HEK293 (cell line): ENCODE results near the gene FAM20B.

Experiments used
- CTCF ChIA-PET: fragments of 350-600 bp; formaldehyde crosslinking; extraction: SDS; loops from one replicate; lab custom pipeline; 2021; ENCODE audit warnings: antibody characterized with exemption; lab: Yijun Ruan, JAX
- POLR2A ChIA-PET: fragments of 300-600 bp; formaldehyde crosslinking; extraction: SDS; loops from one replicate; lab custom pipeline; 2020; ENCODE audit warnings: antibody characterized with exemption, inconsistent platforms; lab: Yijun Ruan, JAX
- H3K27ac ChIP-seq: fragments of 200-500 bp; sonication (Bioruptor generic); 2 replicates; pipeline ENCODE4 v1.5.1; 2014; ENCODE audit warnings: low read depth, low read length, control low read depth, inconsistent platforms; ENCODE audit errors: extremely low read depth
- H3K36me3 ChIP-seq, 2 experiments: fragments of 200-500 bp in 1 of 2; sonication (Bioruptor generic) in 1 of 2; 1 replicate in 1 of 2; 2 replicates in 1 of 2; pipeline ENCODE4 v1.5.1; 2014 to 2017; ENCODE audit warnings: inconsistent platforms in 2 of 2, low read length in 2 of 2; ENCODE audit not compliant: control insufficient read depth in 2 of 2, insufficient read depth in 1 of 2
- H3K4me1 ChIP-seq: fragments of 200-500 bp; sonication (Bioruptor generic); 2 replicates; pipeline ENCODE4 v1.5.1; 2014; ENCODE audit warnings: mild to moderate bottlenecking, low read length, inconsistent platforms; ENCODE audit not compliant: control insufficient read depth, insufficient read depth
- H3K4me3 ChIP-seq: 2 replicates; pipeline ENCODE4 v1.5.1; 2011; ENCODE audit warnings: low read depth, mild to moderate bottlenecking, control low read depth, low read length, moderate library complexity
- H3K9me3 ChIP-seq: fragments of 200-500 bp; sonication (Bioruptor generic); 2 replicates; pipeline ENCODE4 v1.5.1; 2014; ENCODE audit warnings: low read depth, low read length, inconsistent platforms; ENCODE audit not compliant: control insufficient read depth, insufficient read depth
- GFI1B ChIP-seq: fragments of 450-650 bp; formaldehyde crosslinking; IDR thresholded peaks from 2 replicates; pipeline ENCODE4 v1.5.1; 2016; ENCODE audit warnings: missing biosample characterization, missing genetic modification characterization
- GLI2 ChIP-seq: fragments of 450-650 bp; formaldehyde crosslinking; IDR thresholded peaks from 2 replicates; pipeline ENCODE4; 2017; ENCODE audit warnings: missing biosample characterization, missing genetic modification characterization, low read depth, borderline replicate concordance
- MEIS1 ChIP-seq: sonication (generic); formaldehyde crosslinking; IDR thresholded peaks from 2 replicates; pipeline ENCODE4 v1.8.1; 2022; ENCODE audit warnings: missing genetic modification reagents, mild to moderate bottlenecking, borderline replicate concordance
- PRDM10 ChIP-seq: fragments of 450-650 bp; formaldehyde crosslinking; IDR thresholded peaks from 2 replicates; pipeline ENCODE4 v1.5.1; 2016; ENCODE audit warnings: missing biosample characterization, missing genetic modification characterization
- ZBTB1 ChIP-seq: fragments of 450-650 bp; formaldehyde crosslinking; IDR thresholded peaks from 2 replicates; pipeline ENCODE4 v1.5.1; 2016; ENCODE audit warnings: missing biosample characterization, missing genetic modification characterization
- ZFP69B ChIP-seq: fragments of 450-650 bp; formaldehyde crosslinking; IDR thresholded peaks from 2 replicates; pipeline ENCODE4 v1.5.1; 2016; ENCODE audit warnings: missing biosample characterization, missing genetic modification characterization
- ZNF19 ChIP-seq: fragments of 450-650 bp; formaldehyde crosslinking; IDR thresholded peaks from 2 replicates; pipeline ENCODE4; 2016; ENCODE audit warnings: missing biosample characterization, missing genetic modification characterization, low read depth
- ZNF335 ChIP-seq: fragments of 450-650 bp; formaldehyde crosslinking; conservative IDR thresholded peaks from 2 replicates; pipeline ENCODE4 v1.5.1; 2016; ENCODE audit warnings: missing biosample characterization, missing genetic modification characterization
- ZNF362 ChIP-seq: fragments of 450-650 bp; formaldehyde crosslinking; IDR thresholded peaks from 2 replicates; pipeline ENCODE4 v1.5.1; 2016; ENCODE audit warnings: missing biosample characterization, missing genetic modification characterization
- ZNF416 ChIP-seq: fragments of 450-650 bp; formaldehyde crosslinking; IDR thresholded peaks from 2 replicates; pipeline ENCODE4 v1.5.1; 2016; ENCODE audit warnings: missing biosample characterization, missing genetic modification characterization
- ZNF433 ChIP-seq: fragments of 450-650 bp; formaldehyde crosslinking; IDR thresholded peaks from 2 replicates; pipeline ENCODE4 v1.5.1; 2016; ENCODE audit warnings: missing biosample characterization, missing genetic modification characterization, low read depth
- ZNF488 ChIP-seq: fragments of 450-650 bp; formaldehyde crosslinking; IDR thresholded peaks from 2 replicates; pipeline ENCODE4 v1.5.1; 2016; ENCODE audit warnings: missing biosample characterization, missing genetic modification characterization
- ZNF558 ChIP-seq: fragments of 450-650 bp; formaldehyde crosslinking; IDR thresholded peaks from 2 replicates; pipeline ENCODE4 v1.5.1; 2016; ENCODE audit warnings: missing biosample characterization, missing genetic modification characterization
- ZNF629 ChIP-seq: fragments of 450-650 bp; formaldehyde crosslinking; IDR thresholded peaks from 2 replicates; pipeline ENCODE4 v1.5.1; 2017; ENCODE audit warnings: missing biosample characterization, missing genetic modification characterization
- ZNF645 ChIP-seq: fragments of 450-650 bp; formaldehyde crosslinking; IDR thresholded peaks from 2 replicates; pipeline ENCODE4; 2016; ENCODE audit warnings: missing biosample characterization, missing genetic modification characterization
- ZNF658 ChIP-seq: fragments of 450-650 bp; formaldehyde crosslinking; IDR thresholded peaks from 2 replicates; pipeline ENCODE4; 2016; ENCODE audit warnings: missing biosample characterization, missing genetic modification characterization
- ZNF664 ChIP-seq: fragments of 450-650 bp; formaldehyde crosslinking; IDR thresholded peaks from 2 replicates; pipeline ENCODE4 v1.5.1; 2016; ENCODE audit warnings: missing biosample characterization, missing genetic modification characterization
- ZNF677 ChIP-seq: fragments of 450-650 bp; IDR thresholded peaks from 2 replicates; pipeline ENCODE4 v1.5.0; 2018; ENCODE audit warnings: missing biosample characterization, mild to moderate bottlenecking, missing genetic modification characterization, moderate library complexity
- ZNF707 ChIP-seq: fragments of 450-650 bp; formaldehyde crosslinking; IDR thresholded peaks from 2 replicates; pipeline ENCODE4 v1.5.1; 2016; ENCODE audit warnings: missing biosample characterization, missing genetic modification characterization
- ZNF777 ChIP-seq: fragments of 450-650 bp; formaldehyde crosslinking; IDR thresholded peaks from 2 replicates; pipeline ENCODE4 v1.5.1; 2017; ENCODE audit warnings: missing biosample characterization, missing genetic modification characterization, borderline replicate concordance

FAM20B gene

GRCh38 chr1:179101566-179101965, 75.9 kb downstream of the FAM20B start (continued):
- TF ChIP-seq PRDM10 (no peak), ZNF433 (no peak), MEIS1 (CRISPR knock-in tag) (no peak), ZBTB1 (tag by site-specific recombination) (no peak), GFI1B (tag by site-specific recombination) (no peak)

GRCh38 chr1:179103999-179104398, 78.3 kb downstream of the FAM20B start:
- H3K27ac ChIP-seq, result no peak overlapping the region
- H3K9me3 ChIP-seq, result no peaks in the 10 kb centered on the region
- H3K4me1 ChIP-seq, result no peaks in the 10 kb centered on the region
- POLR2A ChIA-PET, result no interaction called here
- TF ChIP-seq ZNF362, result no peak
- peak; percentile 72 for TF ChIP-seq ZNF664 (tag by site-specific recombination)
- peaks cover 0 to 37% of the 10 kb centered on the region in 2 experiments; a peak in 1 of 3 replicates for H3K36me3 ChIP-seq
- CTCF ChIA-PET, result no interaction called here
- no peak overlapping the region for H3K4me3 ChIP-seq

- Histone ChIP-seq H3K36me3 (peaks cover 0 to 42% of the 10 kb centered on the region in 2 experiments; a peak in 2 of 3 replicates), H3K9me3 (no peaks in the 10 kb centered on the region), H3K4me3 (no peak overlapping the region), H3K4me1 (no peaks in the 10 kb centered on the region), H3K27ac (no peak overlapping the region)
- ChIA-PET CTCF (interaction anchor here (0.6 to 1.9 kb wide), 3 partner anchors 15 to 129 kb away, joined by 4 to 5 read pairs (median 5); no protein-coding TSS in a partner anchor), POLR2A (no interaction called here)
- TF ChIP-seq ZNF19 (tag by site-specific recombination), result no peak
- no peak for TF ChIP-seq ZFP69B (tag by site-specific recombination)
- TF ChIP-seq ZNF629 (tag by site-specific recombination), result no peak
- no peak for TF ChIP-seq ZNF558 (tag by site-specific recombination)
- TF ChIP-seq PRDM10, result no peak
- no peak for TF ChIP-seq ZNF707 (tag by site-specific recombination)
- TF ChIP-seq ZNF488 (tag by site-specific recombination), result no peak
- no peak for TF ChIP-seq ZNF416 (tag by site-specific recombination)
- no peak for TF ChIP-seq GLI2 (tag by site-specific recombination)
- TF ChIP-seq ZNF677 (tag by site-specific recombination), result no peak
- TF ChIP-seq ZNF658 (tag by site-specific recombination), result no peak
- TF ChIP-seq ZNF335 (tag by site-specific recombination), result no peak
- TF ChIP-seq ZNF645 (tag by site-specific recombination), result no peak
- TF ChIP-seq ZNF777 (tag by site-specific recombination), result no peak
Measured at GRCh38 chr1:179104611-179105250, 79.0 kb downstream of the FAM20B start.
